HCT116 (cell line): ENCODE results near the gene TMEM74B. TPM values are rescaled to one million over a fixed set of nuclear protein-coding genes. Genes with fewer than 3 reads are reported as not detected.
"Not testable (repeated sequence)": the region's sequence is repeated elsewhere in the genome, so short reads cannot be mapped to it uniquely, and the experiment has no call there.

Experiments used
- ATAC-seq: fragments of 200-7000 bp; cut with Tn5 transposase; 2 replicates; pipeline ENCODE4 v1.9.1; 2020; ENCODE audit warnings: mild to moderate bottlenecking, moderate library complexity
- BruUV-seq: library from RNA; stranded (reverse); fragments of 400-500 nt; replicated peaks from 2 replicates; lab custom pipeline; 2021; lab: Mats Ljungman, UMichigan
- CTCF ChIA-PET: fragments of 300-600 bp; sonication (Branson Sonifier 250); formaldehyde crosslinking; loops from one replicate; lab custom pipeline; 2021; ENCODE audit warnings: antibody characterized with exemption; lab: Charles Lee
- POLR2A ChIA-PET: fragments of 300-600, 350-600 bp; sonication (Branson Sonifier 250); formaldehyde crosslinking; loops from one replicate; lab custom pipeline; 2021; ENCODE audit warnings: antibody characterized with exemption; lab: Charles Lee
- RAD21 ChIA-PET, 2 experiments: fragments of 300-600 bp; sonication (Branson Sonifier 250); formaldehyde crosslinking; loops; one replicate each; lab custom pipeline; 2023; ENCODE audit warnings: low total read pairs in 2 of 2; ENCODE audit not compliant: uncharacterized antibody in 2 of 2, unreplicated experiment in 2 of 2, low non-redundant PET in 1 of 2; lab: Charles Lee
- DNase-seq: peaks from one replicate; pipeline ENCODE4 v3.0.0-alpha.2; 2010; ENCODE audit warnings: low read depth, low spot score
- H2AFZ ChIP-seq: fragments of 200-600 bp; shearing (Covaris generic), sonication (generic); 2 replicates; pipeline ENCODE4 v1.6.1; 2017; ENCODE audit warnings: low read depth, mixed run types, mixed read lengths, antibody characterized with exemption, low read length; ENCODE audit not compliant: poor library complexity, severe bottlenecking
- H3K27ac ChIP-seq: 2 replicates; pipeline ENCODE4 v1.5.1; 2012; ENCODE audit warnings: low read depth, low read length
- H3K27me3 ChIP-seq: fragments of 200-600 bp; sonication (generic); 2 replicates; pipeline ENCODE4 v1.6.1; 2016; ENCODE audit warnings: mixed run types, low read length, mixed read lengths; ENCODE audit not compliant: insufficient read depth
- H3K36me3 ChIP-seq, 2 experiments: fragments of 200-500 bp in 1 of 2; fragments of 200-600 bp in 1 of 2; sonication (Bioruptor generic) in 1 of 2; sonication (generic) in 1 of 2; 2 replicates each; pipeline versions ENCODE4 v1.5.1 to v1.6.1; 2014 to 2016; ENCODE audit warnings: low read length in 2 of 2, inconsistent platforms in 1 of 2, mixed read lengths in 1 of 2, mixed run types in 1 of 2; ENCODE audit not compliant: insufficient read depth in 2 of 2, control insufficient read depth in 1 of 2
- H3K4me1 ChIP-seq, 2 experiments: fragments of 200-600 bp in 1 of 2; sonication (generic) in 1 of 2; 2 replicates each; pipeline versions ENCODE4 v1.5.1 to v1.6.1; 2012 to 2017; ENCODE audit warnings: low read length in 2 of 2, inconsistent platforms in 1 of 2, mild to moderate bottlenecking in 1 of 2, mixed read lengths in 1 of 2, mixed run types in 1 of 2, moderate library complexity in 1 of 2; ENCODE audit not compliant: insufficient read depth in 2 of 2, control insufficient read depth in 1 of 2
- H3K4me2 ChIP-seq: fragments of 200-600 bp; sonication (generic); 2 replicates; pipeline ENCODE4 v1.6.1; 2017; ENCODE audit warnings: mixed run types, low read length, mixed read lengths
- H3K4me3 ChIP-seq, 2 experiments: fragments of 200-600 bp in 1 of 2; sonication (generic) in 1 of 2; replicated peaks in 1 of 2; 2 replicates each; pipeline ENCODE4 v1.5.1; 2011 to 2016; ENCODE audit warnings: low read length in 2 of 2, control low read depth in 1 of 2, low read depth in 1 of 2, mild to moderate bottlenecking in 1 of 2, mixed read lengths in 1 of 2, mixed run types in 1 of 2
- H3K79me2 ChIP-seq: fragments of 200-600 bp; sonication (generic); 2 replicates; pipeline ENCODE4 v1.6.1; 2017; ENCODE audit warnings: mild to moderate bottlenecking, mixed run types, low read length, moderate library complexity, mixed read lengths; ENCODE audit not compliant: insufficient read depth
- H3K9ac ChIP-seq: fragments of 200-600 bp; sonication (generic); 2 replicates; pipeline ENCODE4 v1.6.1; 2016; ENCODE audit warnings: low read length, mixed read lengths
- H3K9me2 ChIP-seq: fragments of 200-600 bp; sonication (generic), shearing (Covaris generic); 2 replicates; pipeline ENCODE4 v1.6.1; 2017; ENCODE audit warnings: mixed run types, mild to moderate bottlenecking, moderate library complexity; ENCODE audit not compliant: insufficient read depth
- H3K9me3 ChIP-seq, 2 experiments: fragments of 200-500 bp in 1 of 2; fragments of 200-600 bp in 1 of 2; sonication (Bioruptor generic) in 1 of 2; sonication (generic) in 1 of 2; 2 replicates each; pipeline ENCODE4 v1.6.1; 2014 to 2017; ENCODE audit warnings: low read length in 2 of 2, mixed read lengths in 2 of 2, inconsistent platforms in 1 of 2, low read depth in 1 of 2, mild to moderate bottlenecking in 1 of 2, mixed run types in 1 of 2, moderate library complexity in 1 of 2; ENCODE audit not compliant: control insufficient read depth in 1 of 2, insufficient read depth in 1 of 2
- H4K20me1 ChIP-seq: fragments of 200-600 bp; sonication (generic), shearing (Covaris generic); 2 replicates; pipeline ENCODE4 v1.6.1; 2017; ENCODE audit warnings: mixed run types, mild to moderate bottlenecking, moderate library complexity; ENCODE audit not compliant: insufficient read depth
- CEBPB ChIP-seq: IDR thresholded peaks from 2 replicates; pipeline ENCODE4 v1.6.1; 2012; ENCODE audit warnings: low read depth
- ELF1 ChIP-seq: IDR thresholded peaks from 2 replicates; pipeline ENCODE4 v1.6.1; 2012; ENCODE audit warnings: low read depth, borderline replicate concordance
- POLR2AphosphoS5 ChIP-seq: IDR thresholded peaks from 2 replicates; pipeline ENCODE4 v1.6.1; 2011; ENCODE audit warnings: mild to moderate bottlenecking, low read depth, low read length, moderate library complexity
- REST ChIP-seq: IDR thresholded peaks from 2 replicates; pipeline ENCODE4 v1.6.1; 2012; ENCODE audit warnings: low read depth
- SIN3A ChIP-seq: IDR thresholded peaks from 2 replicates; pipeline ENCODE4 v1.6.1; 2012; ENCODE audit warnings: low read depth
- YY1 ChIP-seq: IDR thresholded peaks from 2 replicates; pipeline ENCODE4 v1.6.1; 2011; ENCODE audit warnings: low read length, low read depth, moderate library complexity, mild to moderate bottlenecking; ENCODE audit not compliant: insufficient replicate concordance; ENCODE audit errors: extremely low read depth
- ZNF274 ChIP-seq: fragments of 200-500 bp; sonication (Bioruptor generic); IDR thresholded peaks from 2 replicates; pipeline ENCODE4 v1.6.1; 2014; ENCODE audit warnings: mild to moderate bottlenecking, low read depth, low read length, inconsistent platforms
- intact Hi-C: fragments of 100-400 bp; cut with micrococcal nuclease; formaldehyde crosslinking; loops from 2 replicates; pipeline ENCODE4 v1.10.0; 2022
- total RNA-seq: library from RNA; stranded (reverse); gene quantifications from one replicate; pipeline ENCODE4 v1.2.1, GENCODE V29; 2021; ENCODE audit not compliant: unreplicated experiment

The TMEM74B gene
- total RNA-seq, 1 experiment from 2014 or later, result 25.7 TPM

DNA sequence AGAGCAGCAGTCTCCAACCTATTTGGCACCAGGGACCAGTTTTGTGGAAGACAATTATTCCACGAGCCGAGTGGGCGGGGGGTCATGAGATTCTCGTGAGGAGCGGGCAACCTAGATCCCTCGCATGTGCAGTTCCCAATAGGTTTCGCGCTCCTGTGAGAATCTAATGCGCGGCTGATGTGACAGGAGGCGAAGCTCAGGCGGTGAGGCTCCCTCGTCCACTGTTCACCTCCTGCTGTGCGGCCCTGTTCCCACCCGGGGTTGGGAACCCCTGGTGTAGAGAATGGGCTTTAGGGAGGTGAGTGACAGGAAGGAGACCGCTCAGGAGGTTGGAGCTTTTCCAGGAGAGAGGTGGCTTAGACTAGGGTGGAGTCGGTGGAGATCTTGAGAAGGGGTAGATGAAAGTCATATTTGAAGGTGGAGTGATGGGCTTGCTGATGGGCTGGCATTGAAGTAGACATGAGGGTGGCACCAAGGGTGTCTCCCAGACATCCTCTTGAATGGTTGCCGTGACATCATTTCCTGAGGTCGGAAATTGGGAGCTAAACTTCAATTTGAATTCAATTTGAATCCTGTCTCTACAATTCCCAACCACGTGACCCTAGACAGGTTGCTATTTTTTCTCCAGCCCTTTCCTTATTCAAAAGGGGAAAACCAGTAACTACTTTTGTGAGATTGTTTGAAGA is 39.6 kb upstream of the TMEM74B start:
- ATAC-seq (no peak), DNase-seq (no peak)
- ChIA-PET CTCF (interaction anchor here (1.0 kb wide), 1 partner anchor 12 kb away, joined by 3 read pairs; no protein-coding TSS in a partner anchor), RAD21 (no interaction called here), POLR2A (no interaction called here)
- BruUV-seq, result no TSS peak
- H2AFZ ChIP-seq, result no peak overlapping the region
- no peaks in the 10 kb centered on the region for H3K79me2 ChIP-seq
- intact Hi-C loops, result no loop called here
- H4K20me1 ChIP-seq, result no peaks in the 10 kb centered on the region
- H3K9me3 ChIP-seq, result no peaks in the 10 kb centered on the region
- peaks cover 6 to 18% of the 10 kb centered on the region in 2 experiments for H3K4me1 ChIP-seq
- no peak overlapping the region for H3K27ac ChIP-seq
- TF ChIP-seq YY1 (no peak), REST (no peak), ZNF274 (no peak), SIN3A (no peak), ELF1 (no peak), CEBPB (no peak), POLR2AphosphoS5 (no peak)
- 0 out of 2 replicates have a peak overlapping the region, but pooled peaks have one; percentile 16 for H3K4me2 ChIP-seq
- H3K36me3 ChIP-seq, result no peaks in the 10 kb centered on the region
- no peak overlapping the region for H3K4me3 ChIP-seq
- no peak overlapping the region for H3K9ac ChIP-seq
- no peaks in the 10 kb centered on the region for H3K27me3 ChIP-seq
- no peaks in the 10 kb centered on the region for H3K9me2 ChIP-seq

DNA sequence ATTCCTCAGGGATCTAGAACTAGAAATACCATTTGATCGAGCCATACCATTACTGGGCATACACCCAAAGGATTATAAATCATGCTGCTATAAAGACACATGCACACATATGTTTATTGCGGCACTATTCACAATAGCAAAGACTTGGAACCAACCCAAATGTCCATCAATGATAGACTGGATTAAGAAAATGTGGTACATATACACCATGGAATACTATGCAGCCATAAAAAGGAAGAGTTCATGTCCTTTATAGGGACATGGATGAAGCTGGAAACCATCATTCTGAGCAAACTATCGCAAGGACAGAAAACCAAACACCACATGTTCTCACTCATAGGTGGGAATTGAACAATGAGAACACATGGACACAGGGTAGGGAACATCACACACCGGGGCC is 38.0 kb upstream of the TMEM74B start:
- H3K27ac ChIP-seq, H3K79me2 ChIP-seq, H3K9ac ChIP-seq, BruUV-seq, H4K20me1 ChIP-seq, H2AFZ ChIP-seq, RAD21 ChIA-PET, H3K4me2 ChIP-seq, H3K4me3 ChIP-seq, intact Hi-C loops, H3K9me2 ChIP-seq, H3K36me3 ChIP-seq, ATAC-seq, DNase-seq, H3K27me3 ChIP-seq, H3K9me3 ChIP-seq, CTCF ChIA-PET, POLR2A ChIA-PET: not testable (repeated sequence)
- peaks cover 6 to 18% of the 10 kb centered on the region in 2 experiments for H3K4me1 ChIP-seq

DNA sequence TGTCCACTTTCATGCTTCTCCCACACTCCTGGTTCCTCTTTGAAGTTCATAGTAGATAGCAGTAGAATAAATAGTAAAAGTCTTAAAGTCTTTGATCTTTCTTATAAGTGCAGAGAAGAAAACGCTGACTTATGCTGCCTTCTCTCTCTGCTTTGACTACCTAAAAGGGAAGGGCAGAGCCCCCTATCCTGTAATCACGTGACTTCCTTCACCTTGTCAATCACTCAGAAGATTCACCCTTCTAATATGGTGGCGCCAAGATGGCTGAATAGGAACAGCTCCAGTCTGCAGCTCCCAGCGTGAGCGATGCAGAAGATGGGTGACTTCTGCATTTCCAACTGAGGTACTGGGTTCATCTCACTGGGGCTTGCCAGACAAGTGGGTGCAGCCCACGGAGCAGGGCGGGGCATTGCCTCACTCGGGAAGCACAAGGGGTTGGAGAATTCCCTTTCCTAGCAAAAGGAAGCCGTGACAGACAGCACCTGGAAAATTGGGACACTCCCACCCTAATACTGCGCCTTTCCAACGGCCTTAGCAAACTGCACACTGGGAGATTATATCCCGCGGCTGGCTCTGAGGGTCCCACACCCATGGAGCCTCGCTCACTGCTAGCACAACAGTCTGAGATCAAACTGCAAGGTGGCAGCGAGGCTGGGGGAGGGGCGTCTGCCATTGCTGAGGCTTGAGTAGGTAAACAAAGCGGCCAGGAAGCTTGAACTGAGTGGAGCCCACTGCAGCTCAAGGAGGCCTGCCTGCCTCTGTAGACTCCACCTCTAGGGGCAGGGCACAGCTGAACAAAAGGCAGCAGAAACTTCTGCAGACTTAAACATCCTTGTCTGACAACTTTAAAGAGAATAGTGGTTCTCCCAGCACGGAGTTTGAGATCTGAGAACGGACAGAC is 32.0 kb upstream of the TMEM74B start:
- H3K27me3 ChIP-seq, H3K9ac ChIP-seq, H2AFZ ChIP-seq, POLR2A ChIA-PET, H4K20me1 ChIP-seq, H3K9me2 ChIP-seq, CTCF ChIA-PET, H3K27ac ChIP-seq, ATAC-seq, H3K36me3 ChIP-seq, BruUV-seq, H3K4me2 ChIP-seq, DNase-seq, RAD21 ChIA-PET, H3K9me3 ChIP-seq, H3K4me3 ChIP-seq, H3K79me2 ChIP-seq: not testable (repeated sequence)
- intact Hi-C loops, result loop anchor here (10.0 kb wide), 3 partner anchors 102 to 248 kb away; partner anchors contain the start of genes NSFL1C and PSMF1
- peaks cover 6 to 19% of the 10 kb centered on the region in 2 experiments; a peak in 3 of 4 replicates for H3K4me1 ChIP-seq
